SK-N-SH (cell line): Measurements from ENCODE around the gene MRTFB. TPM values are rescaled to one million over a fixed set of nuclear protein-coding genes. Genes with fewer than 3 reads are reported as not detected.

Source experiments
- CTCF ChIA-PET: fragments of 300-600, 350-600 bp; formaldehyde crosslinking; extraction: SDS; loops from one replicate; lab custom pipeline; 2021; lab: Yijun Ruan, JAX
- POLR2A ChIA-PET: fragments of 350-600 bp; sonication (Branson Sonifier 250); formaldehyde crosslinking; extraction: SDS; loops from one replicate; lab custom pipeline; 2020; ENCODE audit warnings: antibody characterized with exemption, inconsistent platforms; lab: Yijun Ruan, JAX
- DNase-seq: peaks from one replicate; pipeline ENCODE4 v3.0.0; 2012
- H2AFZ ChIP-seq: fragments of 200-600 bp; sonication (generic); 2 replicates; pipeline ENCODE4 v1.8.1; 2016; ENCODE audit warnings: antibody characterized with exemption, mild to moderate bottlenecking, low read depth
- H3F3A ChIP-seq: fragments of 200-600 bp; sonication (generic); replicated peaks from 2 replicates; pipeline ENCODE3; 2016; ENCODE audit warnings: antibody characterized with exemption, mild to moderate bottlenecking; ENCODE audit not compliant: insufficient read depth
- H3K27ac ChIP-seq, 2 experiments: fragments of 200-500 bp in 1 of 2; fragments of 200-600 bp in 1 of 2; sonication (Bioruptor generic) in 1 of 2; sonication (generic), shearing (Covaris generic) in 1 of 2; 2 replicates each; pipeline versions ENCODE4 v1.5.1 to v1.6.1; 2014 to 2016; ENCODE audit warnings: low read depth in 2 of 2, inconsistent platforms in 1 of 2, low read length in 1 of 2, mild to moderate bottlenecking in 1 of 2, mixed read lengths in 1 of 2
- H3K27me3 ChIP-seq: fragments of 200-600 bp; sonication (generic), shearing (Covaris generic); 2 replicates; pipeline ENCODE4 v1.6.1; 2016; ENCODE audit warnings: mixed run types; ENCODE audit not compliant: insufficient read depth
- H3K36me3 ChIP-seq, 2 experiments: fragments of 200-500 bp in 1 of 2; fragments of 200-600 bp in 1 of 2; sonication (Bioruptor generic) in 1 of 2; sonication (generic) in 1 of 2; replicated peaks in 1 of 2; 2 replicates each; pipeline versions ENCODE3 to v1.5.1; 2014 to 2016; ENCODE audit warnings: low read length in 1 of 2, mild to moderate bottlenecking in 1 of 2; ENCODE audit not compliant: insufficient read depth in 2 of 2, control insufficient read depth in 1 of 2
- H3K4me1 ChIP-seq, 2 experiments: fragments of 200-500 bp in 1 of 2; fragments of 200-600 bp in 1 of 2; sonication (Bioruptor generic) in 1 of 2; sonication (generic), shearing (Covaris generic) in 1 of 2; 2 replicates each; pipeline versions ENCODE4 v1.5.1 to v1.6.1; 2014 to 2016; ENCODE audit warnings: low read depth in 1 of 2, low read length in 1 of 2, mixed run types in 1 of 2; ENCODE audit not compliant: insufficient read depth in 2 of 2, control insufficient read depth in 1 of 2
- H3K4me2 ChIP-seq: fragments of 200-600 bp; sonication (generic), shearing (Covaris generic); 2 replicates; pipeline ENCODE4 v1.6.1; 2017; ENCODE audit warnings: mixed run types
- H3K4me3 ChIP-seq, 2 experiments: fragments of 200-500 bp in 1 of 2; fragments of 200-600 bp in 1 of 2; sonication (Bioruptor generic) in 1 of 2; sonication (generic), shearing (Covaris generic) in 1 of 2; 2 replicates each; pipeline versions ENCODE4 v1.5.1 to v1.8.1; 2014 to 2016; ENCODE audit warnings: low read depth in 2 of 2, inconsistent platforms in 1 of 2, low read length in 1 of 2, mild to moderate bottlenecking in 1 of 2, mixed read lengths in 1 of 2, moderate library complexity in 1 of 2
- H3K79me2 ChIP-seq: fragments of 200-600 bp; sonication (generic); 2 replicates; pipeline ENCODE4 v1.8.1; 2017; ENCODE audit warnings: mild to moderate bottlenecking; ENCODE audit not compliant: insufficient read depth
- H3K9ac ChIP-seq: fragments of 200-600 bp; sonication (generic); 2 replicates; pipeline ENCODE4 v1.6.1; 2017; ENCODE audit warnings: mixed run types
- H3K9me2 ChIP-seq: fragments of 200-600 bp; sonication (generic); 2 replicates; pipeline ENCODE4 v1.6.1; 2017; ENCODE audit warnings: mixed run types
- H3K9me3 ChIP-seq: fragments of 200-600 bp; sonication (generic); 2 replicates; pipeline ENCODE4 v1.6.1; 2017; ENCODE audit warnings: mixed run types, mild to moderate bottlenecking, moderate library complexity
- H4K20me1 ChIP-seq: fragments of 200-600 bp; sonication (generic); 2 replicates; pipeline ENCODE4 v1.6.1; 2017; ENCODE audit warnings: mild to moderate bottlenecking, mixed run types; ENCODE audit not compliant: insufficient read depth
- ELF1 ChIP-seq: IDR thresholded peaks from 2 replicates; pipeline ENCODE4 v1.4.0; 2012
- EP300 ChIP-seq, 2 experiments: IDR thresholded peaks; 2 replicates each; pipeline versions ENCODE4 v1.4.0 to v1.6.1; 2012; ENCODE audit warnings: borderline replicate concordance in 1 of 2, low read depth in 1 of 2, low read length in 1 of 2
- EZH2phosphoT487 ChIP-seq: fragments of 200-600 bp; sonication (generic); IDR thresholded peaks from 2 replicates; pipeline ENCODE4 v1.6.1; 2017; ENCODE audit warnings: low read depth, mixed run types, mild to moderate bottlenecking, antibody characterized with exemption, moderate library complexity, borderline replicate concordance
- MXI1 ChIP-seq: IDR thresholded peaks from 2 replicates; pipeline ENCODE4 v1.6.1; 2012; ENCODE audit warnings: mild to moderate bottlenecking, low read depth, low read length, improper control_type of control experiment
- POLR2AphosphoS5 ChIP-seq: IDR thresholded peaks from 2 replicates; pipeline ENCODE4 v1.6.1; 2012; ENCODE audit warnings: low read depth, low read length
- RAD21 ChIP-seq: IDR thresholded peaks from 2 replicates; pipeline ENCODE4 v1.6.1; 2012; ENCODE audit warnings: mild to moderate bottlenecking, low read length
- RFX5 ChIP-seq: IDR thresholded peaks from 2 replicates; pipeline ENCODE4 v1.6.1; 2012; ENCODE audit warnings: mild to moderate bottlenecking, improper control_type of control experiment, low read length
- RXRA ChIP-seq: IDR thresholded peaks from 2 replicates; pipeline ENCODE4 v1.4.0; 2012; ENCODE audit warnings: low read depth, mild to moderate bottlenecking, borderline replicate concordance
- SIN3A ChIP-seq: IDR thresholded peaks from 2 replicates; pipeline ENCODE4 v1.6.1; 2012; ENCODE audit warnings: low read depth, mild to moderate bottlenecking, low read length, moderate library complexity, borderline replicate concordance
- SMC3 ChIP-seq: IDR thresholded peaks from 2 replicates; pipeline ENCODE4 v1.6.1; 2012; ENCODE audit warnings: low read depth, low read length, improper control_type of control experiment
- TAF1 ChIP-seq: IDR thresholded peaks from 2 replicates; pipeline ENCODE4 v1.6.1; 2012; ENCODE audit warnings: low read depth, mild to moderate bottlenecking, low read length, moderate library complexity, borderline replicate concordance
- YY1 ChIP-seq: IDR thresholded peaks from 2 replicates; pipeline ENCODE4 v1.4.0; 2012; ENCODE audit warnings: low read depth, mild to moderate bottlenecking
- WGBS: methylation state at CpG from one replicate; pipeline ENCODE4 v1.1.6; 2017; ENCODE audit warnings: low lambda C conversion rate; 5-methylcytosine and 5-hydroxymethylcytosine counted together
- polyA plus RNA-seq, 3 experiments: library from polyadenylated mRNA; depleted of rRNA; stranded (reverse); fragments of >200 nt; gene quantifications; 2 replicates each; pipeline ENCODE4 v1.2.3, GENCODE V29; 2012
- TF ChIP-seq, protein P1 (sequence below): IDR thresholded peaks from 2 replicates; pipeline ENCODE4 v1.4.0; 2012; ENCODE audit warnings: low read depth, borderline replicate concordance
- TF ChIP-seq, protein P2 (sequence below): IDR thresholded peaks from 2 replicates; pipeline ENCODE4 v1.4.0; 2012; ENCODE audit warnings: low read depth, borderline replicate concordance
- TF ChIP-seq, protein P3 (sequence below): IDR thresholded peaks from 2 replicates; pipeline ENCODE4 v1.6.1; 2012; ENCODE audit warnings: mild to moderate bottlenecking, low read depth, low read length, moderate library complexity
- TF ChIP-seq, protein P4 (sequence below): fragments of 150-350 bp; IDR thresholded peaks from 2 replicates; pipeline ENCODE4 v1.6.1; 2017; ENCODE audit warnings: antibody characterized with exemption, low read length, low read depth, borderline replicate concordance

MRTFB gene
- polyA plus RNA-seq, 1 of the 3 experiments (the other 2 are of a cell fraction), result 3.3 TPM

- DNase-seq, result no peak
- Histone ChIP-seq H3K9ac (no peak overlapping the region), H3K9me3 (no peaks in the 10 kb centered on the region), H3K27me3 (no peaks in the 10 kb centered on the region), H2AFZ (no peak overlapping the region), H3K4me1 (peaks cover 0 to 6% of the 10 kb centered on the region in 2 experiments; a peak in 1 of 4 replicates), H4K20me1 (no peaks in the 10 kb centered on the region), H3F3A (peaks cover 3% of the 10 kb centered on the region), H3K79me2 (no peaks in the 10 kb centered on the region), H3K4me2 (no peak overlapping the region), H3K9me2 (no peaks in the 10 kb centered on the region), H3K36me3 (no peaks in the 10 kb centered on the region), H3K27ac (no peak overlapping the region), H3K4me3 (no peak overlapping the region)
- TF ChIP-seq YY1 (no peak), SIN3A (no peak), TAF1 (no peak), RXRA (no peak), SMC3 (no peak), ELF1 (no peak), EZH2phosphoT487 (no peak), RAD21 (no peak), EP300 (IDR thresholded peaks at IDR 0.05; ENCODE audit: borderline replicate concordance in 1 of 2, low read depth in 1 of 2, low read length in 1 of 2) (no peak), POLR2AphosphoS5 (no peak), RFX5 (no peak), MXI1 (no peak)
- TF ChIP-seq, protein P1, sequence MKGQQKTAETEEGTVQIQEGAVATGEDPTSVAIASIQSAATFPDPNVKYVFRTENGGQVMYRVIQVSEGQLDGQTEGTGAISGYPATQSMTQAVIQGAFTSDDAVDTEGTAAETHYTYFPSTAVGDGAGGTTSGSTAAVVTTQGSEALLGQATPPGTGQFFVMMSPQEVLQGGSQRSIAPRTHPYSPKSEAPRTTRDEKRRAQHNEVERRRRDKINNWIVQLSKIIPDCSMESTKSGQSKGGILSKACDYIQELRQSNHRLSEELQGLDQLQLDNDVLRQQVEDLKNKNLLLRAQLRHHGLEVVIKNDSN, result no peak
- TF ChIP-seq, protein P2, sequence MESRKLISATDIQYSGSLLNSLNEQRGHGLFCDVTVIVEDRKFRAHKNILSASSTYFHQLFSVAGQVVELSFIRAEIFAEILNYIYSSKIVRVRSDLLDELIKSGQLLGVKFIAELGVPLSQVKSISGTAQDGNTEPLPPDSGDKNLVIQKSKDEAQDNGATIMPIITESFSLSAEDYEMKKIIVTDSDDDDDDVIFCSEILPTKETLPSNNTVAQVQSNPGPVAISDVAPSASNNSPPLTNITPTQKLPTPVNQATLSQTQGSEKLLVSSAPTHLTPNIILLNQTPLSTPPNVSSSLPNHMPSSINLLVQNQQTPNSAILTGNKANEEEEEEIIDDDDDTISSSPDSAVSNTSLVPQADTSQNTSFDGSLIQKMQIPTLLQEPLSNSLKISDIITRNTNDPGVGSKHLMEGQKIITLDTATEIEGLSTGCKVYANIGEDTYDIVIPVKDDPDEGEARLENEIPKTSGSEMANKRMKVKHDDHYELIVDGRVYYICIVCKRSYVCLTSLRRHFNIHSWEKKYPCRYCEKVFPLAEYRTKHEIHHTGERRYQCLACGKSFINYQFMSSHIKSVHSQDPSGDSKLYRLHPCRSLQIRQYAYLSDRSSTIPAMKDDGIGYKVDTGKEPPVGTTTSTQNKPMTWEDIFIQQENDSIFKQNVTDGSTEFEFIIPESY, result no peak
- TF ChIP-seq, protein P3, sequence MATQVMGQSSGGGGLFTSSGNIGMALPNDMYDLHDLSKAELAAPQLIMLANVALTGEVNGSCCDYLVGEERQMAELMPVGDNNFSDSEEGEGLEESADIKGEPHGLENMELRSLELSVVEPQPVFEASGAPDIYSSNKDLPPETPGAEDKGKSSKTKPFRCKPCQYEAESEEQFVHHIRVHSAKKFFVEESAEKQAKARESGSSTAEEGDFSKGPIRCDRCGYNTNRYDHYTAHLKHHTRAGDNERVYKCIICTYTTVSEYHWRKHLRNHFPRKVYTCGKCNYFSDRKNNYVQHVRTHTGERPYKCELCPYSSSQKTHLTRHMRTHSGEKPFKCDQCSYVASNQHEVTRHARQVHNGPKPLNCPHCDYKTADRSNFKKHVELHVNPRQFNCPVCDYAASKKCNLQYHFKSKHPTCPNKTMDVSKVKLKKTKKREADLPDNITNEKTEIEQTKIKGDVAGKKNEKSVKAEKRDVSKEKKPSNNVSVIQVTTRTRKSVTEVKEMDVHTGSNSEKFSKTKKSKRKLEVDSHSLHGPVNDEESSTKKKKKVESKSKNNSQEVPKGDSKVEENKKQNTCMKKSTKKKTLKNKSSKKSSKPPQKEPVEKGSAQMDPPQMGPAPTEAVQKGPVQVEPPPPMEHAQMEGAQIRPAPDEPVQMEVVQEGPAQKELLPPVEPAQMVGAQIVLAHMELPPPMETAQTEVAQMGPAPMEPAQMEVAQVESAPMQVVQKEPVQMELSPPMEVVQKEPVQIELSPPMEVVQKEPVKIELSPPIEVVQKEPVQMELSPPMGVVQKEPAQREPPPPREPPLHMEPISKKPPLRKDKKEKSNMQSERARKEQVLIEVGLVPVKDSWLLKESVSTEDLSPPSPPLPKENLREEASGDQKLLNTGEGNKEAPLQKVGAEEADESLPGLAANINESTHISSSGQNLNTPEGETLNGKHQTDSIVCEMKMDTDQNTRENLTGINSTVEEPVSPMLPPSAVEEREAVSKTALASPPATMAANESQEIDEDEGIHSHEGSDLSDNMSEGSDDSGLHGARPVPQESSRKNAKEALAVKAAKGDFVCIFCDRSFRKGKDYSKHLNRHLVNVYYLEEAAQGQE, result no peak
- TF ChIP-seq, protein P4, sequence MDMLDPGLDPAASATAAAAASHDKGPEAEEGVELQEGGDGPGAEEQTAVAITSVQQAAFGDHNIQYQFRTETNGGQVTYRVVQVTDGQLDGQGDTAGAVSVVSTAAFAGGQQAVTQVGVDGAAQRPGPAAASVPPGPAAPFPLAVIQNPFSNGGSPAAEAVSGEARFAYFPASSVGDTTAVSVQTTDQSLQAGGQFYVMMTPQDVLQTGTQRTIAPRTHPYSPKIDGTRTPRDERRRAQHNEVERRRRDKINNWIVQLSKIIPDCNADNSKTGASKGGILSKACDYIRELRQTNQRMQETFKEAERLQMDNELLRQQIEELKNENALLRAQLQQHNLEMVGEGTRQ, result no peak
- ChIA-PET CTCF (interaction anchor here (1.4 kb wide), 1 partner anchor 11 kb away, joined by 4 read pairs; no protein-coding TSS in a partner anchor), POLR2A (no interaction called here)
- WGBS, result 89% methylated on average over 3 of the region's 3 CpGs
These were observed 225.5 kb downstream of the MRTFB start for GRCh38 chr16:14296663-14297062.
